CD8-positive, alpha-beta memory T cell (primary cell): ENCODE measurements around the gene CANT1. TPM values are rescaled to one million over a fixed set of nuclear protein-coding genes. Genes with fewer than 3 reads are reported as not detected.
A peak's percentile ranks its signal among the peaks of the same experiment; 100 is the strongest.

Experiments
- CTCF ChIA-PET: fragments of 350-600 bp; sonication (Branson Sonifier 250); formaldehyde crosslinking; loops from one replicate; lab custom pipeline; 2021; ENCODE audit warnings: antibody characterized with exemption; lab: Charles Lee
- POLR2A ChIA-PET: fragments of 350-600 bp; sonication (Branson Sonifier 250); formaldehyde crosslinking; loops from one replicate; lab custom pipeline; 2021; ENCODE audit warnings: antibody characterized with exemption; lab: Charles Lee
- DNase-seq, 5 donors: peaks; one replicate each; pipeline versions ENCODE4 v3.0.0 to v3.0.0-alpha.2; 2020 to 2022; ENCODE audit warnings: mixed read lengths in 1 of 5
- H3K27ac ChIP-seq: one replicate; pipeline ENCODE4 v1.7.0; 2013; ENCODE audit warnings: low read depth, mild to moderate bottlenecking, low read length, moderate library complexity
- H3K27me3 ChIP-seq: 2 replicates; pipeline ENCODE4 v1.7.0; 2013; ENCODE audit warnings: low read length, mild to moderate bottlenecking; ENCODE audit not compliant: insufficient read depth, poor library complexity, severe bottlenecking
- H3K36me3 ChIP-seq: 2 replicates; pipeline ENCODE4 v1.7.0; 2013; ENCODE audit warnings: mild to moderate bottlenecking, low read length, moderate library complexity; ENCODE audit not compliant: insufficient read depth
- H3K4me1 ChIP-seq: 2 replicates; pipeline ENCODE4 v1.7.0; 2013; ENCODE audit warnings: mild to moderate bottlenecking, low read length, moderate library complexity; ENCODE audit not compliant: insufficient read depth
- H3K4me3 ChIP-seq: 2 replicates; pipeline ENCODE4 v1.7.0; 2013; ENCODE audit warnings: mild to moderate bottlenecking, low read length
- H3K9me3 ChIP-seq: 2 replicates; pipeline ENCODE4 v1.7.0; 2013; ENCODE audit warnings: mild to moderate bottlenecking, low read length
- H3K27ac Mint-ChIP-seq, 8 donors: one replicate each; pipeline ENCODE4 v1.8.0; 2020 to 2021; ENCODE audit warnings: mixed read lengths in 8 of 8, mild to moderate bottlenecking in 6 of 8, inconsistent platforms in 3 of 8, moderate library complexity in 3 of 8
- H3K27me3 Mint-ChIP-seq, 2 donors: one replicate each; pipeline ENCODE4 v1.8.0; 2020 to 2021; ENCODE audit warnings: mixed read lengths in 2 of 2, mild to moderate bottlenecking in 1 of 2, moderate library complexity in 1 of 2
- H3K36me3 Mint-ChIP-seq, 3 donors: one replicate each; pipeline ENCODE4 v1.8.0; 2020 to 2021; ENCODE audit warnings: mixed read lengths in 3 of 3, inconsistent platforms in 1 of 3, mild to moderate bottlenecking in 1 of 3
- H3K4me1 Mint-ChIP-seq, 3 donors: one replicate each; pipeline ENCODE4 v1.8.0; 2020 to 2021; ENCODE audit warnings: mixed read lengths in 3 of 3, inconsistent platforms in 1 of 3, mild to moderate bottlenecking in 1 of 3
- H3K4me3 Mint-ChIP-seq, 7 donors: one replicate each; pipeline ENCODE4 v1.8.0; 2020 to 2021; ENCODE audit warnings: mixed read lengths in 7 of 7, mild to moderate bottlenecking in 6 of 7, moderate library complexity in 4 of 7, inconsistent platforms in 2 of 7
- H3K9me3 Mint-ChIP-seq, 5 donors: one replicate each; pipeline ENCODE4 v1.8.0; 2020 to 2022; ENCODE audit warnings: mixed read lengths in 5 of 5, mild to moderate bottlenecking in 3 of 5, moderate library complexity in 2 of 5, inconsistent platforms in 1 of 5
- polyA plus RNA-seq: library from polyadenylated mRNA; unstranded; fragments of 300-500 nt; fragmentation: Illumina TruSeq; gene quantifications from one replicate; pipeline ENCODE4 v1.2.3, GENCODE V29; 2021
- total RNA-seq, 2 experiments: library from RNA; stranded (reverse); gene quantifications; one replicate each; pipeline ENCODE4 v1.2.3, GENCODE V29; 2021

CANT1 gene
- total and polyA plus RNA-seq, 3 experiments from 2014 or later: 13.4 to 47.3 (median 45.5) TPM

DNA sequence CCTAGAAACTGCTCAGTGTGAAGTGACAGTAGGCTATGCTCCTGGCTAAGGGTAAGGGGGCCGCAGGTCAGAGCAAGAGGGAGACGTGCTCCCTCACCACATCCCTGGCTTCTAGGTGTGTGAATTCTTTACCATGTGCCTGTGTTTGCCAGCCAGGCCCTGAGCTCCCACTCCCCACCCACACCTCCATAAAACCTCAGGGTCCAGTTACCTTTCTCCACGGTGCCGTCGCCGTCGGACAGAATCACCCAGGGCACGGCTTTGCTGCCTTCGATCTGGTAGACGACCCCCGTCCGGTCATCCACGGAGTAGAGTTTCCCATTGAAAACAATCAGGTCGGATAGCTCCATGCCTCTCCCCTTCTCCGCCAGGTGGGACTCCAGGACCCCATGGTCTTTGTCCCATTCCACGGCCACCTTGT is 12.8 kb downstream of the CANT1 start:
- Mint-ChIP-seq H3K9me3 (no peaks in the 10 kb centered on the region), H3K4me1 (peaks cover 4 to 18% (median 7%) of the 10 kb centered on the region in 3 donors), H3K36me3 (peaks cover 0 to 88% (median 4%) of the 10 kb centered on the region in 3 donors), H3K27me3 (no peaks in the 10 kb centered on the region), H3K4me3 (no peak overlapping the region), H3K27ac (peak overlapping the region in 1 of 8 donors; percentile 37)
- H3K27ac ChIP-seq: no peak overlapping the region
- H3K9me3 ChIP-seq: no peaks in the 10 kb centered on the region
- ChIA-PET POLR2A (no interaction called here), CTCF (interaction anchor here (1.8 kb wide), 1 partner anchor 17 kb away, joined by 5 read pairs; the partner anchor contains the start of gene LGALS3BP)
- peaks cover 21% of the 10 kb centered on the region for H3K36me3 ChIP-seq
- no peaks in the 10 kb centered on the region for H3K4me1 ChIP-seq
- DNase-seq: no peak
- no peaks in the 10 kb centered on the region for H3K27me3 ChIP-seq
- no peak overlapping the region for H3K4me3 ChIP-seq

DNA sequence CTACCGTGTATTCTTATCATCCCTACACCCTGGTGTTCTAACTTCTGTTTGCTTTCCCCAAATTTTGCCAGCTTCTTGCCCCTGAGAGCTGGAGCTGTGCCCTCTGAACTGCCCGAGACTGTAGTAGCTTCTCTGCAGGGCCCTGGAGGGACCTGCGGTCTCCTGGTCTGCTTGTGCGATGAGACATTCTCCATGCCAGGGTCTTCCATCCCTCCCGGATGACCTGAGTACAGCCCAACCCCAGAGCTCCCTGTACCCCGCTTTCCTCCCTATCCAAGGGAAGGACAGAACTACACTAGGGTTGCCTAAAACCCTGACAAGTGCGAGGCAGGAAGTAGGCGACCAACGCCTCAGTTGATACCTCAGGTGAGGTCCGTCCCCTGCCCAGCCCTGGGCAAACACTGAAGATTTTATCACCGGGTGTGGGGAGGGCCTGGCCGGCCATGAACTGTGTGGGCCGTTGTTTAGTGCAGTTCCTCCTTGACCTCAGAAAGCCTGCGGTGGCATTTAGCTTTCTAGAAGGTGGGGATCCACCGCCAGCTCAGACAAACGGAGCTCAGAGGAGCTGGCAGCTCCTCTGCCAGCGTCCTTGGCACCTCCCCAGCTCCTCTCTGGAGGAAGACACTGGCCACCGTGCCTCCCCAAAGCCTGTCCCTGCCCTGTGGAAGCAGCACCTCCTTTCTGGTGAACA is 13.7 kb downstream of the CANT1 start:
- Histone ChIP-seq H3K4me3 (no peak overlapping the region), H3K9me3 (no peaks in the 10 kb centered on the region), H3K36me3 (peaks cover 21% of the 10 kb centered on the region), H3K4me1 (no peaks in the 10 kb centered on the region), H3K27me3 (no peaks in the 10 kb centered on the region), H3K27ac (no peak overlapping the region)
- H3K27ac Mint-ChIP-seq: peak overlapping the region in 2 of 8 donors; percentile 22 to 43
- peaks cover 0 to 88% (median 4%) of the 10 kb centered on the region in 3 donors for H3K36me3 Mint-ChIP-seq
- ChIA-PET CTCF (interaction anchor here (0.8 to 1.8 kb wide), 3 partner anchors 16 to 47 kb away, joined by 3 to 5 read pairs (median 4); partner anchors contain the start of gene LGALS3BP), POLR2A (no interaction called here)
- H3K9me3 Mint-ChIP-seq: no peaks in the 10 kb centered on the region
- H3K4me1 Mint-ChIP-seq: peaks cover 2 to 12% (median 7%) of the 10 kb centered on the region in 3 donors
- H3K27me3 Mint-ChIP-seq: no peaks in the 10 kb centered on the region
- no peak for DNase-seq
- H3K4me3 Mint-ChIP-seq: no peak overlapping the region

DNA sequence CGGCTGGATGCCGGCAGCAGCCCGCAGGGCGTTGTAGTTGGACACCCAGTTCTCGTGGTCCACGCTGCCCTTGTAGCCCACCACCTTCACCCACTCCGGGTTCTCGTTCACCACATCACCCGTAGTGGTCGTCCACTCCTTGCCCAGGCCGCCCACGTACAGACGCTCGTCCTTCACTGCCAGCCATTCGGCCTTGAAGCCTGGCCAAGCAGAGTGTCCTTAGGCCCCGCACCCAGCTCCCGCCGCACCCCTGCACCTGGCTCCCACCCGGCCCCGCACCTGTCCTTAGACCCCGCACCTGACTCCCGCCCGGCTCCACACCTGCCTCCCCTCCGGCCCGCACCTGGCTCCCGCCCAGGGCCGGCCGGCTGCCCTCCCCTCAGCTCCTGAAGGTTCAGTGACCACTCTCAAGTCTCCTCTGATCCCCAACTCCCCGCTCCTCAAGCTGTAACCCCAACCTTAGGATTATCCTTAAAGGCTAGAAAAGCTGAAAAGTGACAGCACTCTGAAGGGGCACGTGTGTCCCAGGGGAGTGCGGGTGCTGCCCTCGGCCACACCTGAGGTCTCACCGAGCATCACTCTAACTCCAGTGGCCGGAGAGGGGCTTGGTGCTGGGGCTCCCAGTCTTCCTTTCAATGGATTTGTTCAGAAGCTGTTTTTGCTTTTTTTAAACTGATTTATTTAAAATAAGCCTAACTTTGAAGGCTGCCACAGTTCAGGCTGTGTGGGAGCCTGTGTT is 14.4 kb downstream of the CANT1 start:
- Histone ChIP-seq H3K27ac (no peak overlapping the region), H3K9me3 (no peaks in the 10 kb centered on the region), H3K27me3 (no peaks in the 10 kb centered on the region), H3K4me3 (no peak overlapping the region), H3K4me1 (no peaks in the 10 kb centered on the region), H3K36me3 (peaks cover 21% of the 10 kb centered on the region)
- Mint-ChIP-seq H3K27me3 (no peaks in the 10 kb centered on the region), H3K36me3 (peaks cover 0 to 89% (median 6%) of the 10 kb centered on the region in 3 donors), H3K4me3 (no peak overlapping the region), H3K27ac (peak overlapping the region in 1 of 8 donors; percentile 54), H3K9me3 (no peaks in the 10 kb centered on the region), H3K4me1 (peaks cover 0 to 9% (median 7%) of the 10 kb centered on the region in 3 donors)
- ChIA-PET POLR2A (no interaction called here), CTCF (interaction anchor here (0.8 to 1.8 kb wide), 4 partner anchors 9 to 47 kb away, joined by 3 to 5 read pairs (median 4); partner anchors contain the start of gene LGALS3BP)
- no peak for DNase-seq

DNA sequence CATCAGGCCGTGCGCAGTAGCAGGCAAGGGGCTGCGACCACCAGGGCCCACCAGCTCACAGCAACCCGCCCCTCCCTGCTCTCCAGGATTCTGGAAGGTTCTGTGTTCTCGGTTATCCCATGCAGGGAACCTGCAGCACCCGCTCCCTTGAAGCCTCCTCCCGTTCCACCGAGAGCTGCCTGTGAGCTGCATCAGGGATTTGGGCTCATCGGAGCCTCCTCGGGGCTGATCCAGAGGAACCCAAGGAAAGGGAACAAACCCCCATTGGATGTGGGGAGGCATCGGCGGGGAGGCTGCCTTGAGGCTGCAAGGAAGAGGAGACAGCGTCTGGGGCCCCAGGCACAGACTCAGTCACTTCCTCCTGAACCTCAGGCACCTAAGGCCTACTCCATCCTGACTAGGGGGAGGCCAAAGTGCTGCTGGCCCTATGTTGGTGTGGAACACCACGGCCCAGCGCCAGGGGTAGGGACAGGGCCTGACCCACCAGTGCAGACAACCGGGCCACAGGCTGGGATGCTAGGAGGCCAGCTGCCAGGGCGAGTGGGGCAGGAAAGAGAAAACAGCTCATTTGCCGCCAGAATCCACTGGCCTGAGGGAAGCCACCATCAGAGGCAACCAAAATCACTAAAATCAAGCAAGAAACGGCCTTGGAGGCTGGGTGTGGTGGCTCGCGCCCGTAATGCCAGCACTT is 15.4 kb downstream of the CANT1 start:
- DNase-seq: no peak
- Mint-ChIP-seq H3K27ac (no peak overlapping the region), H3K36me3 (peaks cover 0 to 89% (median 4%) of the 10 kb centered on the region in 3 donors), H3K4me3 (no peak overlapping the region), H3K9me3 (no peaks in the 10 kb centered on the region), H3K27me3 (no peaks in the 10 kb centered on the region), H3K4me1 (peaks cover 0 to 9% (median 7%) of the 10 kb centered on the region in 3 donors)
- CTCF ChIA-PET: interaction anchor here (1.7 kb wide), 1 partner anchor 8 kb away, joined by 4 read pairs; no protein-coding TSS in a partner anchor
- no peaks in the 10 kb centered on the region for H3K9me3 ChIP-seq
- peaks cover 21% of the 10 kb centered on the region for H3K36me3 ChIP-seq
- H3K27me3 ChIP-seq: no peaks in the 10 kb centered on the region
- H3K4me3 ChIP-seq: no peak overlapping the region
- no peaks in the 10 kb centered on the region for H3K4me1 ChIP-seq
- H3K27ac ChIP-seq: no peak overlapping the region
- POLR2A ChIA-PET: no interaction called here

DNA sequence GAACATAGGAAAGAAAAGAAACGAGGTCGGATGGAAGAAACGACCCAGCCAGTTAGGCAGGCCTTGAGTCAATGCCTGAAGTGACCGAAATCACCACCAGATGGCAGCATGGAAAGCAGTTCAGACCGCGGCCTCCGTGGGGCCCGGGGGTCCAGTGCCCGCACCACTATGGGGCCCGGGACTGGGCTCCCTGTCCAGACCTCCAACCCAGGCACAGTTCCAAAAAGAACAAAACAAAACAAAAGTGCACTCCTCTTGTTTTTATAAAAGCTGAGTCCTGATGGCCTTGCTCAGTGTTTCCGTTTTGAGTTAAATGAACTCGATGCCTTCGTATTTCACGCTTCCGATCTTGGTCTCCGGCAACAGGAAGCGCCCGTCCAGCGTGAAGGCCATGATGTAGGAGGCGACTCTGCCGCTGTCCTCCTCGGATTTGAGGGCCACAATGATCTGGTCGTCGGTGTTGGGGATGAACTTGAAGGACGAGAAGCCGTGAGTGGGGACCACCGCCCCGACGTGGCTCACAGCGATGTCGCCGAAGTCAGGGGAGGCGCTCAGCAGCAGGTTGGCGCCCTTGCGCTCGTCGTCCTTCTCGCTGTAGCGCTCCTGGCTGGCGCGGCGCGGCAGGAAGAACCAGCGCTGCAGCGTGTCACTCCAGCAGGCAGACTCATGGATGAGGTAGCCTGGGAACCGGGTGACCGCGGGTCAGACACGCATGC is 16.2 kb downstream of the CANT1 start:
- no peaks in the 10 kb centered on the region for H3K27me3 ChIP-seq
- POLR2A ChIA-PET: no interaction called here
- Mint-ChIP-seq H3K4me1 (peaks cover 0 to 9% (median 7%) of the 10 kb centered on the region in 3 donors), H3K27ac (peak overlapping the region in 3 of 8 donors; percentile 32 to 61 (median 38)), H3K4me3 (peak overlapping the region in 1 of 7 donors; percentile 73), H3K36me3 (peaks cover 0 to 84% (median 4%) of the 10 kb centered on the region in 3 donors), H3K9me3 (no peaks in the 10 kb centered on the region), H3K27me3 (no peaks in the 10 kb centered on the region)
- no peak overlapping the region for H3K4me3 ChIP-seq
- CTCF ChIA-PET: interaction anchor here (1.7 kb wide), 1 partner anchor 8 kb away, joined by 4 read pairs; no protein-coding TSS in a partner anchor
- H3K36me3 ChIP-seq: peaks cover 21% of the 10 kb centered on the region
- H3K9me3 ChIP-seq: no peaks in the 10 kb centered on the region
- no peak overlapping the region for H3K27ac ChIP-seq
- DNase-seq: peak in 3 of 5 donors; percentile 18 to 36 (median 28)
- no peaks in the 10 kb centered on the region for H3K4me1 ChIP-seq

DNA sequence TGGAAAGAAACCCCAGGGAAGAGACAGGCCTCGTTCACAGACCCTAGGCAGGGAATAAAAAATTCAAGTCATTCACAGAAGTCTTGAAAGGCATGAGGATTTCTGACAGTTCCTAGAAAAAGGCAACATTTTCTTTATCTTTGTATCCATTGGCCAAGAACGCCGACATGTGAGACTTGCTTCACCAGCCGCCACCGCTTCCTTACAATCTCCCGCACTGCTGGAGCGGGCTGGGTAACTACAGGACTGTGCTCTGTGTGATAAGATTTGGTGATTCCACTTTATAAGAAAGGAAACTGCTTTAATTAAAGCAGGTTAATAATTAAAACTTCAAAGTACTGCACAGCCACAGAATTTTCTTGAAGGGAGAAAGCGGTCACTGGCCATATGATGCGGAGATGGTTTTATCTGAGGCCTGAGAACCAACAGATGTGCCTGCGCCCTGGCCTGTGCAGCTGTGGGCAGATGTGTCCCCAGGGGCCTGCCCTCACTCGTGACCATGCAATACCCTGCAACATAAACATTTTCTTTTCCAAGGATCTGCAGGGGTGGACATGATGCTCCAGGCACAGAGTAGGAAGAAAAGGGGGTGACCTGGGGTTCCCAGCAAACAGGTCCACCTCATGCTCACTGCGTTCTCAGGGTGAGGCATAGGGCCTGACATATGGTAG is 16.9 kb downstream of the CANT1 start:
- POLR2A ChIA-PET: no interaction called here
- Mint-ChIP-seq H3K4me1 (peaks cover 0 to 9% (median 7%) of the 10 kb centered on the region in 3 donors), H3K27me3 (no peaks in the 10 kb centered on the region), H3K36me3 (peaks cover 0 to 79% (median 2%) of the 10 kb centered on the region in 3 donors), H3K4me3 (no peak overlapping the region), H3K9me3 (no peaks in the 10 kb centered on the region), H3K27ac (peak overlapping the region in 3 of 8 donors; percentile 32 to 61 (median 38))
- no peak for DNase-seq
- Histone ChIP-seq H3K27ac (no peak overlapping the region), H3K4me3 (no peak overlapping the region), H3K4me1 (no peaks in the 10 kb centered on the region), H3K9me3 (no peaks in the 10 kb centered on the region), H3K36me3 (peaks cover 18% of the 10 kb centered on the region), H3K27me3 (no peaks in the 10 kb centered on the region)
- CTCF ChIA-PET: no interaction called here
